Measurements from ENCODE around the gene PTPRK.

Gene PTPRK

DNA sequence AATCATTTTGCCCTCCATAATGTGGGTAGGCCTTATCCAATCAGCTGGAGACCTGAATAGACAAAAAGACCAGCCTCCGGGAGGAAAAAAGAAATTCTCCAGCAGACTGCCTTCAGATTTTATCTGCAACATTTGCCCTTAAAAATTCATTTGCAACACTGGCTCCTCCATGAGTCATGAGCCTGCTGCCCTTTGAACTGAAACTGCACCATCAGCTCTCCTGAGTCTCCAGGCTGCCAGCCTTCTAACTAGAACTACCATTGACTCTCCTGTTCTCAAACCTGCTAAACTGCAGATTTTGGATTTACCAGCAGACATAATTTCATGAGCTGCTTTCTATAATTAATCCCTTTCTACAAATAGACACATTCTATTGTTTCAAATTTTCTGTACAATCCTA lies 395.7 kb downstream of the PTPRK start:
- H3K9me3 ChIP-seq (ENCODE audit: insufficient read depth, low read depth, low read length), result no peaks in the 10 kb centered on the region
- peak; percentile 46 to 75 for DNase-seq
- no peak overlapping the region for H2AK5ac ChIP-seq (ENCODE audit: low read length)
- no peaks in the 10 kb centered on the region for H3K27me3 ChIP-seq (ENCODE audit: insufficient read depth, low read length)
- H3K4me3 ChIP-seq (ENCODE audit: low read depth, low read length), result no peak overlapping the region
- no peak overlapping the region for H4K8ac ChIP-seq (ENCODE audit: low read depth, low read length)
- H3K9ac ChIP-seq (ENCODE audit: low read length), result no peak overlapping the region
- no peak overlapping the region for H2BK120ac ChIP-seq (ENCODE audit: insufficient read depth, low read length, poor library complexity)
- H2AFZ ChIP-seq (ENCODE audit: insufficient read depth, low read length, poor library complexity), result no peak overlapping the region
- H2BK12ac ChIP-seq (ENCODE audit: low read length), result no peak overlapping the region
- no peaks in the 10 kb centered on the region for H3K79me1 ChIP-seq (ENCODE audit: low read length)
- no peak overlapping the region for H3K23ac ChIP-seq (ENCODE audit: low read length)
- WGBS (ENCODE audit: extremely low coverage, insufficient coverage, insufficient read length), result no CpG with 5 or more reads among the region's 1 CpG
- H3K4me2 ChIP-seq (ENCODE audit: low read length), result no peak overlapping the region
- H3K14ac ChIP-seq (ENCODE audit: low read length), result no peak overlapping the region
- no peak overlapping the region for H4K12ac ChIP-seq (ENCODE audit: low read depth, low read length)
- H4K91ac ChIP-seq (ENCODE audit: low read depth, low read length), result no peak overlapping the region
- no peak overlapping the region for H2BK5ac ChIP-seq (ENCODE audit: low read depth, low read length, poor library complexity)
- no peaks in the 10 kb centered on the region for H3K36me3 ChIP-seq (ENCODE audit: control insufficient read depth in 1 of 2, insufficient read depth in 2 of 2, low read length in 2 of 2)
- no peak overlapping the region for H3K27ac ChIP-seq (ENCODE audit: low read depth, low read length)
- H3K18ac ChIP-seq (ENCODE audit: low read length), result no peak overlapping the region
- no peaks in the 10 kb centered on the region for H3K79me2 ChIP-seq (ENCODE audit: control insufficient read depth, insufficient read depth, low read length, poor library complexity)
- no peak overlapping the region for H3K4ac ChIP-seq (ENCODE audit: low read depth, low read length)
- peaks cover 0 to 5% of the 10 kb centered on the region in 2 experiments for H3K4me1 ChIP-seq (ENCODE audit: control insufficient read depth in 1 of 2, insufficient read depth in 2 of 2, low read length in 2 of 2)

DNA sequence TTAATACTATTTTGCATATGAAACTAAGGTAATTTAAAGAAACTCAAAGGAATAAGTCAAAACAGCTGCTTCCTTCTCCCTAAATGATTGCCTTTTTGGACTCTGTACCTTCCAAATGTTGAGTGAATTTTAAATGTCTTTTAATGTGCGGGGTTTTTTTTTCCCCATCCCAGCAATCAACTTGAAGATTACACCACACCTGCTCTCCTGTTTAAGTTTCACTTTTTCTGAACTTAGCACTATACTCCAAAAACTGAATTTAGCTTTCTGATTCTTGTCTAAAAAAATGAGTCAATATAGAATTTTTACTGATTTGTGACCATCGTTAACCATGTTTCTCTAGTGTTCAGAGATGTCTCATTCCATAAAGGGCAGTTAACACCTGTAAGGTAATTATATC lies 398.8 kb downstream of the PTPRK start:
- Histone ChIP-seq H3K4ac (ENCODE audit: low read depth, low read length) (no peak overlapping the region), H3K4me3 (ENCODE audit: low read depth, low read length) (no peak overlapping the region), H3K36me3 (ENCODE audit: control insufficient read depth in 1 of 2, insufficient read depth in 2 of 2, low read length in 2 of 2) (no peaks in the 10 kb centered on the region), H4K91ac (ENCODE audit: low read depth, low read length) (no peak overlapping the region), H4K8ac (ENCODE audit: low read depth, low read length) (no peak overlapping the region), H2AK5ac (ENCODE audit: low read length) (no peak overlapping the region), H2BK120ac (ENCODE audit: insufficient read depth, low read length, poor library complexity) (no peak overlapping the region), H4K12ac (ENCODE audit: low read depth, low read length) (no peak overlapping the region), H3K4me1 (ENCODE audit: control insufficient read depth in 1 of 2, insufficient read depth in 2 of 2, low read length in 2 of 2) (peaks cover 0 to 5% of the 10 kb centered on the region in 2 experiments), H3K9me3 (ENCODE audit: insufficient read depth, low read depth, low read length) (no peaks in the 10 kb centered on the region), H3K18ac (ENCODE audit: low read length) (no peak overlapping the region), H3K4me2 (ENCODE audit: low read length) (no peak overlapping the region), H3K27ac (ENCODE audit: low read depth, low read length) (no peak overlapping the region), H2AFZ (ENCODE audit: insufficient read depth, low read length, poor library complexity) (no peak overlapping the region), H3K79me2 (ENCODE audit: control insufficient read depth, insufficient read depth, low read length, poor library complexity) (no peaks in the 10 kb centered on the region), H2BK5ac (ENCODE audit: low read depth, low read length, poor library complexity) (no peak overlapping the region), H2BK12ac (ENCODE audit: low read length) (no peak overlapping the region), H3K27me3 (ENCODE audit: insufficient read depth, low read length) (no peaks in the 10 kb centered on the region), H3K79me1 (ENCODE audit: low read length) (no peaks in the 10 kb centered on the region), H3K14ac (ENCODE audit: low read length) (no peak overlapping the region), H3K9ac (ENCODE audit: low read length) (no peak overlapping the region), H3K23ac (ENCODE audit: low read length) (no peak overlapping the region)
- WGBS (ENCODE audit: extremely low coverage, insufficient coverage, insufficient read length), result no CpG with 5 or more reads among the region's 2 CpGs
- DNase-seq, result no peak

DNA sequence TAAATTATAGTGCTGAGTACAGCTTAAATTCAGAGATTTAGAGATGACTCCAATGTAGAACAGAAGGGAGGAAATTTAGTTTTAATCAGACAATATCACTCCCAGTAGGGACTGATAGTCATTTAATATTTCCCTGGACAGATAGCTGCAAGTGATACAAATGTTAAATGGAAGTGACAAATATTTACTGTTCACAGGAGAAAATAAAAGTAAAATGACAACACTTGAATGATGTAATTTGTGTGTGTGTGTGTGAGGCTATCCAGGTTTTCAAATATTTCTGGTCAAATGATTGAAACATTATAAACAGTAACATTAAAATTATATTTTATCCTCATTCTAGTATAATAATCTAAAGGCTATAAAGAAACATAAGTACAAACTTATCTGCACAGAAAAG lies 399.2 kb downstream of the PTPRK start:
- H4K91ac ChIP-seq (ENCODE audit: low read depth, low read length), result no peak overlapping the region
- no peaks in the 10 kb centered on the region for H3K27me3 ChIP-seq (ENCODE audit: insufficient read depth, low read length)
- H4K8ac ChIP-seq (ENCODE audit: low read depth, low read length), result no peak overlapping the region
- peaks cover 0 to 5% of the 10 kb centered on the region in 2 experiments for H3K4me1 ChIP-seq (ENCODE audit: control insufficient read depth in 1 of 2, insufficient read depth in 2 of 2, low read length in 2 of 2)
- no peaks in the 10 kb centered on the region for H3K36me3 ChIP-seq (ENCODE audit: control insufficient read depth in 1 of 2, insufficient read depth in 2 of 2, low read length in 2 of 2)
- H3K27ac ChIP-seq (ENCODE audit: low read depth, low read length), result no peak overlapping the region
- no peak overlapping the region for H3K4me2 ChIP-seq (ENCODE audit: low read length)
- H2BK5ac ChIP-seq (ENCODE audit: low read depth, low read length, poor library complexity), result no peak overlapping the region
- no peak overlapping the region for H3K4ac ChIP-seq (ENCODE audit: low read depth, low read length)
- no peak for DNase-seq
- no peaks in the 10 kb centered on the region for H3K79me2 ChIP-seq (ENCODE audit: control insufficient read depth, insufficient read depth, low read length, poor library complexity)
- no peak overlapping the region for H3K9ac ChIP-seq (ENCODE audit: low read length)
- no peak overlapping the region for H2AFZ ChIP-seq (ENCODE audit: insufficient read depth, low read length, poor library complexity)
- no peak overlapping the region for H2AK5ac ChIP-seq (ENCODE audit: low read length)
- no peak overlapping the region for H2BK120ac ChIP-seq (ENCODE audit: insufficient read depth, low read length, poor library complexity)
- no peak overlapping the region for H3K4me3 ChIP-seq (ENCODE audit: low read depth, low read length)
- H4K12ac ChIP-seq (ENCODE audit: low read depth, low read length), result no peak overlapping the region
- H2BK12ac ChIP-seq (ENCODE audit: low read length), result no peak overlapping the region
- no peak overlapping the region for H3K18ac ChIP-seq (ENCODE audit: low read length)
- H3K9me3 ChIP-seq (ENCODE audit: insufficient read depth, low read depth, low read length), result no peaks in the 10 kb centered on the region
- no peak overlapping the region for H3K14ac ChIP-seq (ENCODE audit: low read length)
- H3K23ac ChIP-seq (ENCODE audit: low read length), result no peak overlapping the region
- H3K79me1 ChIP-seq (ENCODE audit: low read length), result no peaks in the 10 kb centered on the region

- Histone ChIP-seq H3K4me2 (ENCODE audit: low read length) (no peak overlapping the region), H3K4me3 (ENCODE audit: low read depth, low read length) (no peak overlapping the region), H3K4me1 (ENCODE audit: control insufficient read depth in 1 of 2, insufficient read depth in 2 of 2, low read length in 2 of 2) (no peaks in the 10 kb centered on the region), H3K4ac (ENCODE audit: low read depth, low read length) (no peak overlapping the region), H2BK120ac (ENCODE audit: insufficient read depth, low read length, poor library complexity) (no peak overlapping the region), H2BK12ac (ENCODE audit: low read length) (no peak overlapping the region), H4K8ac (ENCODE audit: low read depth, low read length) (no peak overlapping the region), H3K27me3 (ENCODE audit: insufficient read depth, low read length) (no peaks in the 10 kb centered on the region), H2AFZ (ENCODE audit: insufficient read depth, low read length, poor library complexity) (no peak overlapping the region), H2AK5ac (ENCODE audit: low read length) (no peak overlapping the region), H3K9ac (ENCODE audit: low read length) (no peak overlapping the region), H3K18ac (ENCODE audit: low read length) (no peak overlapping the region), H2BK5ac (ENCODE audit: low read depth, low read length, poor library complexity) (no peak overlapping the region), H4K12ac (ENCODE audit: low read depth, low read length) (no peak overlapping the region), H3K79me1 (ENCODE audit: low read length) (no peaks in the 10 kb centered on the region), H3K27ac (ENCODE audit: low read depth, low read length) (no peak overlapping the region), H3K9me3 (ENCODE audit: insufficient read depth, low read depth, low read length) (no peaks in the 10 kb centered on the region), H3K23ac (ENCODE audit: low read length) (no peak overlapping the region), H4K91ac (ENCODE audit: low read depth, low read length) (no peak overlapping the region), H3K36me3 (ENCODE audit: control insufficient read depth in 1 of 2, insufficient read depth in 2 of 2, low read length in 2 of 2) (no peaks in the 10 kb centered on the region), H3K79me2 (ENCODE audit: control insufficient read depth, insufficient read depth, low read length, poor library complexity) (no peaks in the 10 kb centered on the region), H3K14ac (ENCODE audit: low read length) (no peak overlapping the region)
- DNase-seq, result peak in 1 of 2 donors; percentile 7
Observed at GRCh38 chr6:128118401-128118800, 402.0 kb downstream of the PTPRK start.

DNA sequence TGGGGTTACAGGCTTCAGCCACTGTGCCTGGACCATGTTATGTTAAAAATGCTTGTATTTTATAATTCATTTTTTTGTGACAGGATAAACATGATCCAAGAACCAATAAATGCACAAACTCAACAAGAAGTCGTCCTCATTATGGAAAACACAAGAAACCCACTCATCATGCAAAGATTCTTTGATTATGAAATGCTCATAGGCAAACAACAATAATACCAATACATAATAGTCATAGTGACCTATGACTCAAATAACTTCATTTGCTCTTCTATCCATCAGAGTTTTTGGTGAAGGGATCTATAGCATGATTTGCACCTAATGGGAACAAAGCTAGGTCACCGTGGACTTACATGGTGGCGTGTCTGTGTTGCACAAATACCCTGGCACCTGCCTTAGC lies 402.5 kb downstream of the PTPRK start:
- Histone ChIP-seq H3K79me2 (ENCODE audit: control insufficient read depth, insufficient read depth, low read length, poor library complexity) (no peaks in the 10 kb centered on the region), H4K12ac (ENCODE audit: low read depth, low read length) (no peak overlapping the region), H2BK12ac (ENCODE audit: low read length) (no peak overlapping the region), H3K9me3 (ENCODE audit: insufficient read depth, low read depth, low read length) (no peaks in the 10 kb centered on the region), H2AK5ac (ENCODE audit: low read length) (no peak overlapping the region), H2BK120ac (ENCODE audit: insufficient read depth, low read length, poor library complexity) (no peak overlapping the region), H4K8ac (ENCODE audit: low read depth, low read length) (no peak overlapping the region), H3K4me2 (ENCODE audit: low read length) (no peak overlapping the region), H3K4me3 (ENCODE audit: low read depth, low read length) (no peak overlapping the region), H3K23ac (ENCODE audit: low read length) (no peak overlapping the region), H3K14ac (ENCODE audit: low read length) (no peak overlapping the region), H3K27ac (ENCODE audit: low read depth, low read length) (no peak overlapping the region), H3K27me3 (ENCODE audit: insufficient read depth, low read length) (no peaks in the 10 kb centered on the region), H3K9ac (ENCODE audit: low read length) (no peak overlapping the region), H3K4me1 (ENCODE audit: control insufficient read depth in 1 of 2, insufficient read depth in 2 of 2, low read length in 2 of 2) (no peaks in the 10 kb centered on the region), H3K18ac (ENCODE audit: low read length) (no peak overlapping the region), H3K36me3 (ENCODE audit: control insufficient read depth in 1 of 2, insufficient read depth in 2 of 2, low read length in 2 of 2) (no peaks in the 10 kb centered on the region), H3K79me1 (ENCODE audit: low read length) (no peaks in the 10 kb centered on the region), H3K4ac (ENCODE audit: low read depth, low read length) (no peak overlapping the region), H2BK5ac (ENCODE audit: low read depth, low read length, poor library complexity) (no peak overlapping the region), H4K91ac (ENCODE audit: low read depth, low read length) (no peak overlapping the region), H2AFZ (ENCODE audit: insufficient read depth, low read length, poor library complexity) (no peak overlapping the region)
- no peak for DNase-seq
- no CpG with 5 or more reads among the region's 3 CpGs for WGBS (ENCODE audit: extremely low coverage, insufficient coverage, insufficient read length)
